Mesothelial cell of epicardium (in vitro differentiated cells): Measurements from ENCODE around the gene MRPL42. TPM values are rescaled to one million over a fixed set of nuclear protein-coding genes. Genes with fewer than 3 reads are reported as not detected.

Experiments
- DNase-seq, 2 experiments: peaks; one replicate each; pipeline ENCODE4 v3.0.0; 2021; ENCODE audit warnings: low spot score in 2 of 2; ENCODE audit not compliant: unreplicated experiment in 2 of 2
- H3K27ac Mint-ChIP-seq: 2 replicates; pipeline ENCODE4 v1.8.0; 2021; ENCODE audit warnings: mixed read lengths
- H3K27me3 Mint-ChIP-seq: 2 replicates; pipeline ENCODE4 v1.8.0; 2021; ENCODE audit warnings: low read depth, mixed read lengths
- H3K36me3 Mint-ChIP-seq: 2 replicates; pipeline ENCODE4 v1.8.0; 2021; ENCODE audit warnings: mixed read lengths
- H3K4me1 Mint-ChIP-seq: 2 replicates; pipeline ENCODE4 v1.8.0; 2021; ENCODE audit warnings: mixed read lengths
- H3K4me3 Mint-ChIP-seq: 2 replicates; pipeline ENCODE4 v1.8.0; 2021; ENCODE audit warnings: mild to moderate bottlenecking, moderate library complexity, mixed read lengths
- H3K9me3 Mint-ChIP-seq: 2 replicates; pipeline ENCODE4 v1.8.0; 2021; ENCODE audit warnings: mixed read lengths
- CTCF ChIP-seq: fragments of 200-600 bp; sonication (generic); IDR thresholded peaks from one replicate; pipeline ENCODE4 v1.5.0; 2021; ENCODE audit warnings: antibody characterized with exemption; ENCODE audit not compliant: unreplicated experiment
- total RNA-seq: library from RNA; stranded (reverse); gene quantifications from 3 replicates; pipeline ENCODE4 v1.2.1, GENCODE V29; 2021

MRPL42 gene
- total RNA-seq, 1 donor from 2014 or later: 57.6 TPM

- H3K27me3 Mint-ChIP-seq: no peaks in the 10 kb centered on the region
- no peak for DNase-seq
- H3K4me3 Mint-ChIP-seq: no peak overlapping the region
- peaks cover 3% of the 10 kb centered on the region for H3K36me3 Mint-ChIP-seq
- no peaks in the 10 kb centered on the region for H3K9me3 Mint-ChIP-seq
- no peak for TF ChIP-seq CTCF
- no peak overlapping the region for H3K27ac Mint-ChIP-seq
- H3K4me1 Mint-ChIP-seq: peaks cover 8% of the 10 kb centered on the region
Observed at GRCh38 chr12:93514853-93515252, 47.5 kb downstream of the MRPL42 start.

GRCh38 chr12:93518725-93519124, 51.4 kb downstream of the MRPL42 start:
- Mint-ChIP-seq H3K27ac (no peak overlapping the region), H3K36me3 (no peaks in the 10 kb centered on the region), H3K4me1 (peaks cover 17% of the 10 kb centered on the region), H3K4me3 (no peak overlapping the region), H3K27me3 (no peaks in the 10 kb centered on the region), H3K9me3 (no peaks in the 10 kb centered on the region)
- no peak for DNase-seq
- TF ChIP-seq CTCF: no peak

- TF ChIP-seq CTCF: no peak
- Mint-ChIP-seq H3K4me1 (peaks cover 17% of the 10 kb centered on the region), H3K9me3 (no peaks in the 10 kb centered on the region), H3K4me3 (no peak overlapping the region), H3K27me3 (no peaks in the 10 kb centered on the region), H3K36me3 (no peaks in the 10 kb centered on the region), H3K27ac (no peak overlapping the region)
- DNase-seq: no peak
Observed at GRCh38 chr12:93519859-93520258, 52.5 kb downstream of the MRPL42 start.

- TF ChIP-seq CTCF: no peak
- no peak overlapping the region for H3K27ac Mint-ChIP-seq
- DNase-seq: no peak
- peaks cover 17% of the 10 kb centered on the region for H3K4me1 Mint-ChIP-seq
- H3K36me3 Mint-ChIP-seq: no peaks in the 10 kb centered on the region
- H3K9me3 Mint-ChIP-seq: no peaks in the 10 kb centered on the region
- H3K4me3 Mint-ChIP-seq: no peak overlapping the region
- H3K27me3 Mint-ChIP-seq: no peaks in the 10 kb centered on the region
Observed at GRCh38 chr12:93520454-93520853, 53.1 kb downstream of the MRPL42 start.

- no peak for DNase-seq
- no peak for TF ChIP-seq CTCF
- Mint-ChIP-seq H3K36me3 (no peaks in the 10 kb centered on the region), H3K27ac (no peak overlapping the region), H3K27me3 (no peaks in the 10 kb centered on the region), H3K9me3 (no peaks in the 10 kb centered on the region), H3K4me1 (peaks cover 20% of the 10 kb centered on the region), H3K4me3 (no peak overlapping the region)
Observed at GRCh38 chr12:93521225-93522080, 54.1 kb downstream of the MRPL42 start.
